Ovary (tissue), 9 donors: ENCODE results near the gene ADAMTSL5. TPM values are rescaled to one million over a fixed set of nuclear protein-coding genes. Genes with fewer than 3 reads are reported as not detected.
"Not testable (repeated sequence)": the region's sequence is repeated elsewhere in the genome, so short reads cannot be mapped to it uniquely, and the experiment has no call there.

Source experiments
- DNase-seq, 5 donors: peaks; one replicate each; pipeline ENCODE4 v3.0.0-alpha.2; 2019 to 2020
- H3K27ac ChIP-seq, 2 donors: fragments of 200-600 bp; one replicate each; pipeline versions ENCODE4 v1.5.1 to v1.8.0; 2019 to 2022
- H3K27me3 ChIP-seq: fragments of 200-600 bp; one replicate; pipeline ENCODE4 v1.8.0; 2022
- H3K36me3 ChIP-seq: fragments of 200-600 bp; sonication (generic); one replicate; pipeline ENCODE4 v1.5.1; 2019
- H3K4me1 ChIP-seq: one replicate; pipeline ENCODE4 v1.8.1; 2013; ENCODE audit warnings: mild to moderate bottlenecking, moderate library complexity; ENCODE audit not compliant: insufficient read depth
- H3K4me3 ChIP-seq: fragments of 200-600 bp; sonication (generic); one replicate; pipeline ENCODE4 v1.5.1; 2017
- H3K9me3 ChIP-seq, 2 donors: fragments of 200-600 bp in 1 of 2; sonication (generic) in 1 of 2; one replicate each; pipeline versions ENCODE4 v1.5.1 to v1.8.1; 2013 to 2019; ENCODE audit warnings: mild to moderate bottlenecking in 1 of 2, moderate library complexity in 1 of 2
- EP300 ChIP-seq: sonication (generic); formaldehyde crosslinking; IDR thresholded peaks from one replicate; pipeline ENCODE4 v1.6.1; 2017; ENCODE audit warnings: antibody characterized with exemption
- POLR2A ChIP-seq: fragments of 450-650 bp; IDR thresholded peaks from one replicate; pipeline ENCODE4 v1.6.1; 2017; ENCODE audit warnings: antibody characterized with exemption, mild to moderate bottlenecking, moderate library complexity
- WGBS, 3 donors: extraction: QIAGEN DNeasy Blood & Tissue Kit in 1 of 3; methylation state at CpG; one replicate each; pipeline versions ENCODE4 v1.1.5 to v1.1.7; 2013 to 2017; 5-methylcytosine and 5-hydroxymethylcytosine counted together
- intact Hi-C, 4 donors: fragments of 100-400 bp; cut with DNase I; formaldehyde crosslinking; loops; one replicate each; pipeline versions ENCODE4 v1.11.0 to v1.15.1; 2022 to 2023
- polyA plus RNA-seq, 2 donors: library from polyadenylated mRNA; stranded (reverse); fragments of 200-250 nt in 1 of 2; fragments of 350-450 nt in 1 of 2; fragmentation: Illumina TruSeq in 1 of 2; extraction: RNeasy Lipid Tissue Mini Kit (QIAGEN cat#74804) in 1 of 2; gene quantifications; one replicate each; pipeline ENCODE4 v1.2.3, GENCODE V29; 2013 to 2014
- total RNA-seq, 7 donors: library from RNA; depleted of rRNA in 2 of 7; stranded (reverse); fragments of >200 nt in 2 of 7; fragmentation: NEBNext Ultra II Directional in 3 of 7; extraction: Animal tissue kit (Norgen Biotek cat#: 25700) in 3 of 7; gene quantifications; one replicate each; pipeline versions ENCODE4 v1.1.0 to v1.2.4, GENCODE V29; 2016 to 2023
- TF ChIP-seq, protein P1 (sequence below), 3 donors: fragments of 450-650 bp in 2 of 3; fragments of 200-600 bp in 1 of 3; IDR thresholded peaks; one replicate each; pipeline versions ENCODE4 v1.5.1 to v1.8.0; 2016 to 2022; ENCODE audit warnings: antibody characterized with exemption in 3 of 3, mild to moderate bottlenecking in 1 of 3
- donor health status: DM: no; HTN: no; CAD: no; lungs with moderate emphysema.
- donor health status: DM: no; HTN: no; CAD: no.
- donor health status: Bipolar disorder and iron deficiency.
- donor health status: DM: yes; HTN: yes; CAD: no.
- donor health status: DM: no; HTN: no; CAD: no.
- donor health status: DM: yes; HTN: yes; CAD: no.

The ADAMTSL5 gene
- total and polyA plus RNA-seq, 9 donors, result 0.19 to 7.5 (median 2.0) TPM; not detected in 1

DNA sequence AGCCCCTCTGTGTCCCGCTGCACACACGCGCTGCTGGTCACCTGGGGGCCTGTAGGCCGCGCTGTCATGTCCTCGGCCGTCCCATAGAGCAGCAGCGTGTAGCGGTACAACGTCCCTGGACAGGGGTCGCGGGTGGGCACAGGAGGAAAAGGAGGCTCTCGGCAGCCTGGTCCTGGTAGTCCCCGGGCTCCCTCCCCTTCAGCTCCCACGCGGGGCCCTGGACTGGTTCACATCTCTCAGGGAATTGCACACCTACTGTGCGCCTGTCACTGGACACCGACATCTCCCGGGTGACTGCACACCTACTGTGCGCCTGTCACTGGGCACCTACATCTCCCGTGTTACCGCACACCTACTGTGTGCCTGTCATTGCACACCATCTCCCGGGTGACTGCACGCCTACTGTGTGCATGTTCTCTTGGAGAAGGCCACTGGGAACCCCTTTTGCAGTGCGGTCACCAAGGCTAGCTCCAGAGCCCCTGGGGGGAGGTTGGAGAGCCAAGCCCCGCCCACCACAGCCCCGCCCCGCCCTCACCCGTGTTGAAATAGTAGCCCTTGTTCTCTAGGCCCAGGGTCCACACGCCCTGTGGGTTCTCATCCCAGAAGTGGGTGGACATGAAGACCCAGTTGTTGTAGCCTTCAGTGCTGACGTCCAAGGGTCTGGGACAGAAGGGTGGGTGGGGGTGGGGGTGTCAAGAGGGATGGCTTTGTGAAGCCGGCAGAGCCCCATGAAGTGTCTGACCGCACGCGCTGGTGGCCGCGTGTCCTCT, 30.3 kb downstream of the ADAMTSL5 start:
- Histone ChIP-seq H3K9me3 (no peaks in the 10 kb centered on the region), H3K27ac (no peak overlapping the region), H3K4me3 (no peak overlapping the region), H3K27me3 (no peaks in the 10 kb centered on the region), H3K36me3 (no peaks in the 10 kb centered on the region), H3K4me1 (peaks cover 4% of the 10 kb centered on the region)
- whole genome bisulfite sequencing, 3 donors, result 76 to 80% (median 77%) methylated on average over 37 of the region's 37 CpGs
- peak in 1 of 5 donors; percentile 25 for DNase-seq
- TF ChIP-seq, protein P1, sequence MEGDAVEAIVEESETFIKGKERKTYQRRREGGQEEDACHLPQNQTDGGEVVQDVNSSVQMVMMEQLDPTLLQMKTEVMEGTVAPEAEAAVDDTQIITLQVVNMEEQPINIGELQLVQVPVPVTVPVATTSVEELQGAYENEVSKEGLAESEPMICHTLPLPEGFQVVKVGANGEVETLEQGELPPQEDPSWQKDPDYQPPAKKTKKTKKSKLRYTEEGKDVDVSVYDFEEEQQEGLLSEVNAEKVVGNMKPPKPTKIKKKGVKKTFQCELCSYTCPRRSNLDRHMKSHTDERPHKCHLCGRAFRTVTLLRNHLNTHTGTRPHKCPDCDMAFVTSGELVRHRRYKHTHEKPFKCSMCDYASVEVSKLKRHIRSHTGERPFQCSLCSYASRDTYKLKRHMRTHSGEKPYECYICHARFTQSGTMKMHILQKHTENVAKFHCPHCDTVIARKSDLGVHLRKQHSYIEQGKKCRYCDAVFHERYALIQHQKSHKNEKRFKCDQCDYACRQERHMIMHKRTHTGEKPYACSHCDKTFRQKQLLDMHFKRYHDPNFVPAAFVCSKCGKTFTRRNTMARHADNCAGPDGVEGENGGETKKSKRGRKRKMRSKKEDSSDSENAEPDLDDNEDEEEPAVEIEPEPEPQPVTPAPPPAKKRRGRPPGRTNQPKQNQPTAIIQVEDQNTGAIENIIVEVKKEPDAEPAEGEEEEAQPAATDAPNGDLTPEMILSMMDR (IDR thresholded peaks at IDR 0.05), result no peak
- TF ChIP-seq EP300 (no peak), POLR2A (no peak)
- intact Hi-C loops, result no loop called here

DNA sequence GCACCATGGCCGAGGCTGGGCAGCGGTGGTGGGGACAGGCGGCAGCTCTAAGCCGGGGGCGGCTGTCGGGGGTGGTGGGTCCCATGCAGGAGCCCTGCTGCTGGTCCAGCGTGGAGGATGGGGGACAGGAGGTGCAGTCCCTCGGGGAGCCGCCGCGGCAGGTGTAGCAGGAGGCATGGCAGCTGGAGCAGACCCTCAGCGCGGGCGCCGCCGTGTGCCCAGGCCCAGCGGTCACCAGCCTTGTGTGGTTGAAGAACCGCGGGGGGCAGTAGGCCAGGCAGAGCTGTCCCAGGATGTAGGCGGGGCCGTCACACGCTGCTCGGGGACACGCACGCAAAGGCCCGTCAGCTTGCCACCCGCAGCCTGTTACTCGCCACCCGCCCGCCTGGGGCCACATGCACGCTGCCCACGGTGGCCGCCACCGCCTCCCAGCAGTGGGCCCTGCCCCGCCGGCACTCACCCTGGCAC, 30.9 kb downstream of the ADAMTSL5 start:
- H3K27ac ChIP-seq, result no peak overlapping the region
- intact Hi-C loops, result no loop called here
- H3K4me1 ChIP-seq, result peaks cover 4% of the 10 kb centered on the region
- no peaks in the 10 kb centered on the region for H3K36me3 ChIP-seq
- WGBS, 3 donors, result 88 to 92% (median 89%) methylated on average over 32 to 36 of the region's 36 CpGs
- DNase-seq, result peak in 2 of 5 donors; percentile 21 to 31
- no peak overlapping the region for H3K4me3 ChIP-seq
- no peaks in the 10 kb centered on the region for H3K27me3 ChIP-seq
- no peaks in the 10 kb centered on the region for H3K9me3 ChIP-seq
- TF ChIP-seq EP300 (no peak), POLR2A (no peak)
- TF ChIP-seq, protein P1 (IDR thresholded peaks at IDR 0.05), result no peak

DNA sequence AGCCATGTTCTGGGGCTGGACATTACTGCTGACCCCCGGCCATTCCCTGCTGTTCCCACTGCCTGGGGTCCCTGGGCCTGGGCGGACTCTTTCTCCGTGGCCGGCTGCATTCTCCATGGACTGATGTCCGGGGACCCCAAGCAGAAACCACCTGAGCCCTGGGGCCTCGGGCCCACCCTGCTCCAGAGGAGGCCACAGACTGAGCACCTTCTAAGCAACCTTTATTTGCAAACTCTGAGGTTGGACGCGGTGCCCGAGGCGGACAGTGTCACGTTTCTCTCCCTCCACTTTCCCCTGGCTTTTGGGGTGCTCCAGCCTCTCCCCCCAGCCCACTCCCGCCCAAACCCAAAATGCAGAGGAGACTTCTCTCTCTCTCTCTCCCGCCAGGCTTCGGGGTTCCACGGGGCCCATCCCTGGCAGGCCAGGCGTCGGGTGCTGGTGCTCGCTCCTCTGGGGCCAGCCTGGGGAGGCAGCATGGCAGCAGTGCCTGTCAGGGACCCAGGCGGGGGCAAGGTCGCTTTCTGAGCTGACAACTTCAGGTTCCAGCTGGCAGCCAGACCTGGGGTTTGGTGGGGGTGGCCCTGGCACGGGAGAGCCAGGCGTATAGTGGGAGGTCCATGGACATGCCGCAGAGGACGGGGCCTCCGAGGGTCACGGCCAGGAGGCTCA, 31.5 kb downstream of the ADAMTSL5 start:
- peaks cover 4% of the 10 kb centered on the region for H3K4me1 ChIP-seq
- no peak overlapping the region for H3K4me3 ChIP-seq
- no peak for TF ChIP-seq EP300
- no peak for TF ChIP-seq POLR2A
- TF ChIP-seq, protein P1 (IDR thresholded peaks at IDR 0.05), result no peak
- no peaks in the 10 kb centered on the region for H3K9me3 ChIP-seq
- H3K27ac ChIP-seq, result no peak overlapping the region
- intact Hi-C loops, result no loop called here
- peak in 1 of 5 donors; percentile 21 for DNase-seq
- no peaks in the 10 kb centered on the region for H3K27me3 ChIP-seq
- 82 to 86% (median 85%) methylated on average over 23 to 26 of the region's 26 CpGs for WGBS, 3 donors
- no peaks in the 10 kb centered on the region for H3K36me3 ChIP-seq

DNA sequence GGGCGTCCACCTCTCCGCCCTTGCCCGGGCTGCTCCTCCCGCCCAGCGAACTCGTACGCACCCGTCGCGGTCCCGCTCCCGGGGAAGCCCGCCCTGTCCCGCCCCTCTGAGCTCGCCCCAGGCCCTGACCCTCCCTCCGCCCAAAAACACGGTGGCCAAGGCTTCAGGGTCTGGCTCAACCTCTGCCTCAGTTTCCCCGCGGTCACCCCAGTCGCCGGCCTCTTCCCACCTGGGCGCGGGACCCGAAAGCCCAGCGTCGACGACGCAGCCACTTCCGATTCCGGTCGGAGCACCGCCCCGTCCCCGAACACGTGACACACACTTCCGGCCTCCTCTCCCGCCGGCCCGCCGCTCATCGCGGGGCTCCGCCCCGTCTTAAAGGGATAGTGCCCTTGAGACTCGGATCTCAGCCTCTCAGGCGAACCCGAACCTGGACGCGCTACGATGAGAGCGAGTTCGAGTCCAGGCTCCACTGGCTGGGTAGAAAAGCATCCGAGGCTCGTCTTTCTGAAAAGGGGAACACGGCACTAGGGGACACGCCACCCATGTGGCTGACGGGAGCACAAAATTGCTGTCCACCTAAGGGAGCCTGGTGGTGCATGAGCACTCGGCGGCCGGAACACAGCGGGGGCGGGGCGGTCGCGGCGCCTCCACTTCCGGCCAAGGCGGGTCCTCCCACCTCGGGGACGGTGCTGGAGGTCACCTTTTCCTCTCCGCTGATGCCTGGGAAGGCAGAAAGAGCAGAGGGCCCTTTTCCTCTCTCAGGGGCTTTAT, 33.7 kb downstream of the ADAMTSL5 start, which contains the start of gene C19orf25:
Gene C19orf25 (minus strand): TSS at position 282 of the 774 bp plus-strand sequence. CDS start 312 bp downstream, outside the sequence.
- Histone ChIP-seq H3K9me3 (no peaks in the 10 kb centered on the region), H3K27ac (no peak within 1 kb of the TSS), H3K27me3 (no peaks in the 10 kb centered on the region), H3K4me3 (peak within 1 kb of the TSS; percentile 100), H3K4me1 (peaks cover 4% of the 10 kb centered on the region), H3K36me3 (no peaks in the 10 kb centered on the region)
- DNase-seq, result peak; percentile 91 to 95 (median 93)
- WGBS, 3 donors, result 0 to 1% (median 0%) methylated on average over 56 to 71 of the region's 71 CpGs
- intact Hi-C loops, result no loop called here
- no peak for TF ChIP-seq EP300
- peak; percentile 71 for TF ChIP-seq POLR2A
- TF ChIP-seq, protein P1 (IDR thresholded peaks at IDR 0.05), result no peak

DNA sequence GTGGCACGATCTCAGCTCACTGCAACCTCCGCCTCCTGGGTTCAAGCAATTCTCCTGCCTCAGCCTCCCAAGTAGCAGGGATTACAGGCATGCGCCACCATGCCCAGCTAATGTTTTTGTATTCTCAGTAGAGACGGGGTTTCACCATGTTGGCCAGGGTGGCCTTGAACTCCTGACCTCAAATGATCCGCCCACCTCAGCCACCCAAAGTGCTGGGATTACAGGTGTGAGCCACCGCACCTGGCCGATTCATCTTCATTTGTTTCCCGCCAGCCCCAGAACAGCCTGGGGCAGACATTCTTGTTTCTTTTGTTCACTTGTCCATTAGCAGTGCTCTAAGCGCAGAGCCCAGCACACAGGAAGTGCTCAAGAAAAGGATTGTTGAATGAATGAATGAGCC, 35.8 kb downstream of the ADAMTSL5 start:
- H3K4me1 ChIP-seq, H3K27ac ChIP-seq, H3K9me3 ChIP-seq, intact Hi-C loops, H3K27me3 ChIP-seq, H3K36me3 ChIP-seq, H3K4me3 ChIP-seq: not testable (repeated sequence)
- 85 to 92% (median 86%) methylated on average over 9 of the region's 9 CpGs for WGBS, 3 donors
- peak in 1 of 5 donors; percentile 23 for DNase-seq
